Panc1 (cell line): ENCODE data around the gene YTHDF1. TPM values are rescaled to one million over a fixed set of nuclear protein-coding genes. Genes with fewer than 3 reads are reported as not detected.
A peak's percentile ranks its signal among the peaks of the same experiment; 100 is the strongest.
"Not testable (repeated sequence)": the region's sequence is repeated elsewhere in the genome, so short reads cannot be mapped to it uniquely, and the experiment has no call there.

Experiments used
- ATAC-seq: fragments of 200-7000 bp; cut with Tn5 transposase; 2 replicates; pipeline ENCODE4 v1.9.1; 2020; ENCODE audit warnings: mild to moderate bottlenecking, moderate library complexity
- BruUV-seq: library from RNA; stranded (reverse); fragments of 400-500 nt; replicated peaks from 2 replicates; lab custom pipeline; 2021; lab: Mats Ljungman, UMichigan
- CTCF ChIA-PET: fragments of 300-600 bp; sonication (Branson Sonifier 250); formaldehyde crosslinking; loops from one replicate; lab custom pipeline; 2022; ENCODE audit warnings: antibody characterized with exemption; lab: Charles Lee
- POLR2A ChIA-PET: fragments of 300-600 bp; sonication (Branson Sonifier 250); formaldehyde crosslinking; loops from one replicate; lab custom pipeline; 2022; ENCODE audit warnings: antibody characterized with exemption; lab: Charles Lee
- DNase-seq: peaks from one replicate; pipeline ENCODE4 v3.0.0-alpha.2; 2010; ENCODE audit warnings: low read depth, low spot score
- H3K27ac ChIP-seq: 2 replicates; pipeline ENCODE4 v1.5.1; 2011; ENCODE audit warnings: mild to moderate bottlenecking, low read length, inconsistent platforms
- H3K27me3 ChIP-seq: fragments of 200-500 bp; sonication (Bioruptor generic); 2 replicates; pipeline ENCODE4 v1.6.0; 2014; ENCODE audit warnings: low read length, inconsistent platforms; ENCODE audit not compliant: control insufficient read depth, insufficient read depth
- H3K36me3 ChIP-seq: fragments of 200-500 bp; sonication (Bioruptor generic); 2 replicates; pipeline ENCODE4 v1.5.1; 2014; ENCODE audit warnings: inconsistent platforms, mild to moderate bottlenecking, low read length, moderate library complexity; ENCODE audit not compliant: control insufficient read depth, insufficient read depth
- H3K4me1 ChIP-seq: 2 replicates; pipeline ENCODE4 v1.5.1; 2011; ENCODE audit warnings: inconsistent platforms, mild to moderate bottlenecking, low read length, moderate library complexity; ENCODE audit not compliant: control insufficient read depth, insufficient read depth
- H3K4me3 ChIP-seq, 2 experiments: 2 replicates each; pipeline ENCODE4 v1.5.1; 2011 to 2012; ENCODE audit warnings: low read depth in 2 of 2, low read length in 2 of 2, mild to moderate bottlenecking in 2 of 2, inconsistent platforms in 1 of 2, moderate library complexity in 1 of 2
- H3K9me3 ChIP-seq: fragments of 200-500 bp; sonication (Bioruptor generic); 2 replicates; pipeline ENCODE4 v1.5.1; 2014; ENCODE audit warnings: low read depth, mild to moderate bottlenecking, inconsistent platforms, low read length, moderate library complexity; ENCODE audit not compliant: control insufficient read depth, insufficient read depth
- CTCF ChIP-seq: fragments of 450-650 bp; IDR thresholded peaks from 2 replicates; pipeline ENCODE4 v1.5.1; 2017; ENCODE audit warnings: mild to moderate bottlenecking
- POLR2AphosphoS5 ChIP-seq: IDR thresholded peaks from 2 replicates; pipeline ENCODE4 v1.6.1; 2012; ENCODE audit warnings: mild to moderate bottlenecking, low read depth, low read length, moderate library complexity
- REST ChIP-seq, 2 experiments: IDR thresholded peaks; 2 replicates each; pipeline ENCODE4 v1.6.1; 2011 to 2012; ENCODE audit warnings: low read depth in 2 of 2, control low read depth in 1 of 2, low read length in 1 of 2, mild to moderate bottlenecking in 1 of 2, moderate library complexity in 1 of 2; ENCODE audit not compliant: insufficient read depth in 1 of 2
- SIN3A ChIP-seq: IDR thresholded peaks from 2 replicates; pipeline ENCODE4 v1.6.1; 2012; ENCODE audit warnings: low read depth, mild to moderate bottlenecking, low read length, moderate library complexity, borderline replicate concordance; ENCODE audit not compliant: insufficient read depth
- TCF7L2 ChIP-seq: IDR thresholded peaks from 2 replicates; pipeline ENCODE4 v1.6.1; 2011; ENCODE audit warnings: mild to moderate bottlenecking, low read depth, low read length, inconsistent platforms
- in situ Hi-C: cut with HindIII; loops from 2 replicates; pipeline ENCODE4 v1.10.0; 2016; ENCODE audit warnings: low sequenced_read_pairs, low pct_unique_long_range_greater_than_20kb
- intact Hi-C: fragments of 100-400 bp; cut with micrococcal nuclease; formaldehyde crosslinking; loops from one replicate; pipeline ENCODE4 v1.10.0; 2022; ENCODE audit not compliant: unreplicated experiment
- total RNA-seq: library from RNA; stranded (reverse); gene quantifications from one replicate; pipeline ENCODE4 v1.2.1, GENCODE V29; 2021; ENCODE audit not compliant: unreplicated experiment

Gene YTHDF1
- total RNA-seq, 1 experiment from 2014 or later = 43.0 TPM

GRCh38 chr20:63160641-63161175 lies 55.2 kb downstream of the YTHDF1 start:
- no peak for TF ChIP-seq POLR2AphosphoS5
- TF ChIP-seq CTCF = no peak
- no peak for TF ChIP-seq REST (IDR thresholded peaks at IDR 0.05; ENCODE audit: insufficient read depth in 1 of 2, low read depth in 2 of 2, low read length in 1 of 2)
- no peak for TF ChIP-seq TCF7L2
- no peak for TF ChIP-seq SIN3A
- BruUV-seq = no TSS peak
- H3K9me3 ChIP-seq = no peaks in the 10 kb centered on the region
- no peaks in the 10 kb centered on the region for H3K36me3 ChIP-seq
- DNase-seq (no peak), ATAC-seq (no peak)
- in situ Hi-C loops = no loop called here
- POLR2A ChIA-PET = no interaction called here
- no peaks in the 10 kb centered on the region for H3K4me1 ChIP-seq
- no peaks in the 10 kb centered on the region for H3K27me3 ChIP-seq
- CTCF ChIA-PET = interaction anchor here (0.7 kb wide), 1 partner anchor 20 kb away, joined by 4 read pairs; no protein-coding TSS in a partner anchor
- H3K27ac ChIP-seq = no peak overlapping the region
- H3K4me3 ChIP-seq = no peak overlapping the region
- intact Hi-C loops = no loop called here

GRCh38 chr20:63159826-63160640 lies 55.9 kb downstream of the YTHDF1 start:
- Histone ChIP-seq H3K36me3 (no peaks in the 10 kb centered on the region), H3K4me3 (no peak overlapping the region), H3K27me3 (no peaks in the 10 kb centered on the region), H3K9me3 (no peaks in the 10 kb centered on the region), H3K4me1 (no peaks in the 10 kb centered on the region), H3K27ac (no peak overlapping the region)
- BruUV-seq = no TSS peak
- ATAC-seq (0 out of 2 replicates have a peak, but pooled peaks have one; percentile 23), DNase-seq (no peak)
- TF ChIP-seq TCF7L2 (no peak), REST (IDR thresholded peaks at IDR 0.05; ENCODE audit: insufficient read depth in 1 of 2, low read depth in 2 of 2, low read length in 1 of 2) (no peak), POLR2AphosphoS5 (no peak), CTCF (no peak), SIN3A (no peak)
- CTCF ChIA-PET = interaction anchor here (0.6 to 0.7 kb wide), 2 partner anchors 21 to 141 kb away, joined by 4 to 7 read pairs; no protein-coding TSS in a partner anchor
- in situ Hi-C loops (no loop called here), intact Hi-C loops (no loop called here)
- POLR2A ChIA-PET = no interaction called here

- H3K27me3 ChIP-seq, ATAC-seq, H3K27ac ChIP-seq, intact Hi-C loops, POLR2A ChIA-PET, H3K4me3 ChIP-seq, H3K36me3 ChIP-seq, BruUV-seq, H3K4me1 ChIP-seq, DNase-seq, in situ Hi-C loops, CTCF ChIA-PET, H3K9me3 ChIP-seq: not testable (repeated sequence)
Measured at GRCh38 chr20:63159251-63159650, 56.7 kb downstream of the YTHDF1 start.
